ENCODE measurements around the gene ZC4H2.
A peak's percentile ranks its signal among the peaks of the same experiment; 100 is the strongest.
"Not testable (repeated sequence)": the region's sequence is repeated elsewhere in the genome, so short reads cannot be mapped to it uniquely, and the experiment has no call there.

ZC4H2 gene, protein sequence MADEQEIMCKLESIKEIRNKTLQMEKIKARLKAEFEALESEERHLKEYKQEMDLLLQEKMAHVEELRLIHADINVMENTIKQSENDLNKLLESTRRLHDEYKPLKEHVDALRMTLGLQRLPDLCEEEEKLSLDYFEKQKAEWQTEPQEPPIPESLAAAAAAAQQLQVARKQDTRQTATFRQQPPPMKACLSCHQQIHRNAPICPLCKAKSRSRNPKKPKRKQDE

DNA sequence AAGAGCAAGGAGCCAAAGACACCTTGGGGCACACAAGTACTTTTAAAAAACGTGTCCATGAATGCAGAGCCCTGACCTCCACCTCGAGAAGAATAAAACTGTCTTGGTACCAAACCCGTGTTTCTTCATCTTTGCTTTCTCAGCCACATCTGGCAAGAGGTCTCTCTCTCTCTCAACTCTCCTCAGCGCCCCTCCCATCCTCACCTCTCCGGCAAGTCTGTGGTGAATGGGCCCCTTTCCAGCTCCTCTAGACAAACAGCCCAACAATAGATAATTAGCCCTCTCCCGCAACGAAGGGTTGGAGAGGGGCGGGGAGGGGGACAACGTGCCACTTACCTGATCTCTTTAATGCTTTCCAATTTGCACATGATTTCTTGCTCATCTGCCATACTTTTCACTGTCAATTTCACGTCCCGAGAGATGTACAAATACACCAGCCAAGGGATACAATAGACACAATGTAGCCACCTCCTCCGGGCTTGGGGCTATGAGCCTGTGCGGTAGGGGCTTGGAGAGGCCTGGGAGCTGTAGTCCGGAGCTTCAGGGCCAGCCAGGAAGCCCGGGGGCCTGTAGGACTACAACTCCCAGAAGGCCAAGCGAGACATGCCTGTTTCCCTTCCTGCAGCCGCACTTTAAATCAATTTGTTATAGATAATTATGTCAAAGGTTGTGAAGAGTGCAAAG lies at the start of gene ZC4H2:
ZC4H2 (minus strand) TSS at position 462 of the 684 bp plus-strand sequence; CDS start at position 389, 73 bp downstream.
- DNase-seq, result peak; percentile 53 to 60

DNA sequence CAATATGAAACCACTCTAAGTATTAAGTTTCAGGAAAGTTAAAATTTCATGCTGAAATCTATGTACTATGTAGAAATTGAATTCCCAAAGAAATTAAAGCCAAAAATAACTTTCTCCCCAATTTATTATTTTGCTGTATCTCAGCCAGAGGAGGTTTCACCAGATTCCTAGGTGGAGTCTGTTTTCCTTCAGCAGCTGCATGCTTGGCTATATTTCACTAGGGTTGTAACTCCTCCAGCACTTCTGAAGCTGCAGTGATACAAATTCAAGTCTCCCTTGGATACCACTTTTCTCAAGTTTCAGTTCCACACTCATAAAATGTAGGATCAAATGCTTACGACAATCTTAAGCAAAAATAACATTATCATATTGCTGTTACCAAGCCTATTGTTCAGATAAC lies 41.2 kb upstream of the ZC4H2 start:
- no peak for DNase-seq

GRCh38 chrX:65014230-65014629 lies 38.0 kb upstream of the ZC4H2 start:
- no peak for DNase-seq

GRCh38 chrX:65009459-65009858 lies 33.2 kb upstream of the ZC4H2 start:
- no peak for DNase-seq

DNA sequence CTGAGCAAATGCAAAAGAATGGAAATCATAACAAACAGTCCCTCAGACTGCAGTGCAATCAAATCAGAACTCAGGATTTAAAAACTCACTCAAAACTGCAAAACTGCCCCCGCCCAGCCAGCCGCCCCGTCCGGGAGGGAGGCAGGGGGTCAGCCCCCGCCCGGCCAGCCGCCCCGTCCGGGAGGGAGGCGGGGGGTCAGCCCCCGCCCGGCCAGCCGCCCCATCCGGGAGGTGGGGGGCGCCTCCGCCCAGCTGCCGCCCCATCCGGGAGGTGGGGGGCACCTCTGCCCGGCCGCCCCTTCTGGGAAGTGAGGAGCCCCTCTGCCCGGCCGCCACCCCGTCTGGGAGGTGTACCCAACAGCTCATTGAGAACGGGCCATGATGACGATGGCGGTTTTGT lies 26.0 kb upstream of the ZC4H2 start:
- not testable (repeated sequence) for DNase-seq

- no peak for DNase-seq
Observed at GRCh38 chrX:64996805-64997204, 20.6 kb upstream of the ZC4H2 start.

GRCh38 chrX:64994131-64994798 lies 18.0 kb upstream of the ZC4H2 start:
- DNase-seq, result no peak

DNA sequence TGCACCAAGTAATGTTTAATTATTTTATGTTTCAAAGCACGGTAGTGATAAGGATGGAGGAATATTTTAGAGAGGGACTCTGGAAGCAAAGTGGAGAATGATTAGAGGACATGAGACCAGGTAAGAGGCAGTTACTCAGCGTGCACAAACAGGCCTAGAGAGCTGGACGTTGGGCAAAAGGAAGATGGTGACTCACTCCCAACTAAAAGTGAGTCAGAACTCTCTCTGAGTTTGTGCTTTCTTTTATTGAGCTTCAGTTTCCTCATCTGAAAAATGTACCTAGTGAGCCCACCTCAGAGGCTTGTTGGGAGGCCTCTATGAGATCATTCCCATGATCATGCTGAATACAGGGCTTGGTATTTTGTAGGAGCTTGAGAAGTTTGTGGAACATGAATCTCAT lies 1.6 kb upstream of the ZC4H2 start:
- DNase-seq, result no peak

- no peak for DNase-seq
Observed at GRCh38 chrX:64977051-64977450, 801 bp upstream of the ZC4H2 start.

DNA sequence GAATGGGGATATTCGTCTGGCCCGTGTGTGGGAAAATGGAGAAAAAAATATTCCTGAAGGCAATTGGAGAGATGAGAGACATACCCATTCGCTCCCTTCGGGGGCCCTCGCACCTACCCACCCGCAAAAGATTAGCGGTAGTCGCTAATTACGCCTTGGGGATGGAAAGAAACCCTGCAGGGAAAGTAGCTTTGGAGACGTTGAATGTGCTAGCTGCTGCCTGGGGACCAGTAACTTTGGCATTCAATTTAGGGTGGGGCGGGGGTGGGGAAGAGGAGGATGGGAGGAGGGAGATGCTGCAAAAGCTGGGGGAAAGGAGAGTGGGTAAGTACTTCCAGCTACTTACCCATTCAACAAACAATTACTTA lies 407 bp upstream of the ZC4H2 start:
- no peak for DNase-seq

DNA sequence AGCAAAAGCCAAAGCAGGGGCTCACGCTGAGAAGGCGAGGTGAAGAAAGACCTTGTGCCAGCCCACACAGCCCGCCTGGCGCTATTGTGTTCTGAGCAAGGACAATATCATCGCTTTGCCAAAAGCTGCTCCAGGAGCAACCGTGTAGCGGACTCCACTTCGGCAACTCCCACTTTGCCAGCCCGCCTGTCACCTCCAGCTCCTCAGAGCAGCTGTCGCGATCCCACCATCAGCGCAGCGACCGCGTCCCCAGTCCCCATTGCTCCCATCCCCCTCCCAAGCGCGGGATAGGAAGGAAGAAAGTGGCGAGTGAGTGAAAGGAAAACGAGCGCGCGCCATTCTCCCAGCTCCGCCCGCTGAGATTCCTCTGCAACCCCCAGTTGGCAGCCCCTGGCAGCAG lies 759 bp downstream of the ZC4H2 start:
- DNase-seq, result peak; percentile 4 to 10

- DNase-seq, result no peak
Observed at GRCh38 chrX:64925480-64925879, 50.8 kb downstream of the ZC4H2 start.

- DNase-seq, result no peak
Observed at GRCh38 chrX:64908121-64908520, 68.1 kb downstream of the ZC4H2 start.

- DNase-seq, result peak in 1 of 2 experiments; percentile 7
Observed at GRCh38 chrX:64894454-64895038, 81.7 kb downstream of the ZC4H2 start.

- no peak for DNase-seq
Observed at GRCh38 chrX:64885850-64886249, 90.4 kb downstream of the ZC4H2 start.

DNA sequence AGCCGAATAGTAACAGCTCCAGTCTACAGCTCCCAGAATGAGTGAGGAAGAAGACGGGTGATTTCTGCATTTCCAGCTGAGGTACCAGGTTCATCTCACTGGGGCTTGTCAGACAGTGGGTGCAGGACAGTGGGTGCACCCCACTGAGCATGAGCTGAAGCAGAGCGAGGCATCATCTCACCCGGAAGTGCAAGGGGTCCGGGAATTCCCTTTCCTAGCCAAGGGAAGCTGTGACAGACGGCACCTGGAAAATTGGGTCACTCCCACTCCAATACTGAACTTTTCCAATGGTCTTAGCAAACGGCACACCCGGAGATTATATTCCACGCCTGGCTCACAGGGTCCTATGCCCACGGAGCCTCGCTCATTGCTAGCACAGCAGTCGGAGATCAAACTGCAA lies 97.5 kb downstream of the ZC4H2 start:
- not testable (repeated sequence) for DNase-seq

DNA sequence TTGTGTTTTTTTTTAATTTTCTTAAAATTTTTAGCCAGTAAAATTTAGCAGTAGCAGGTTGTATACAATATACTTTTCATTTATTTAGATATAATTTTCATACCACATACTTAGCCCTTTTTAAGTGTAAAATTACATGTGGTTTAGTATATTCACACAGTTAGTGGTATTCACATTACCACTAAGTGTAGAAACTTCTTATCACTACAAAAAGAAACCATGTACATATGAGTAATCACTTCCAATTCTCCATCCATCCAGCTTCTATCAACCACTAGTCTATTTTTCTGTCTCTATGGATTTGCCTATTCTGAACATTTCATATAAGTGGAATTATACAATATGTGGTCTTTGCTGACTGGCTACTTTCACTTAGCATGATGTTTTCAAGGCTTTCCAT lies 109.0 kb downstream of the ZC4H2 start:
- no peak for DNase-seq

Measured in stimulated activated CD4-positive, alpha-beta T cell treated with anti-CD3 and anti-CD28 coated beads, Interleukin-4, amount 100 ng/mL, for 4 hours (primary cell).